GM11168 (cell line): ENCODE measurements around the gene CHMP1A.
"Not testable (repeated sequence)": the region's sequence is repeated elsewhere in the genome, so short reads cannot be mapped to it uniquely, and the experiment has no call there.

ENCODE experiments used
- in situ Hi-C: fragments of 300-500 bp; cut with MboI; formaldehyde crosslinking; loops from one replicate; pipeline ENCODE4 v1.12.0; 2022; ENCODE audit warnings: low sequenced_read_pairs; ENCODE audit not compliant: unreplicated experiment

Gene CHMP1A

DNA sequence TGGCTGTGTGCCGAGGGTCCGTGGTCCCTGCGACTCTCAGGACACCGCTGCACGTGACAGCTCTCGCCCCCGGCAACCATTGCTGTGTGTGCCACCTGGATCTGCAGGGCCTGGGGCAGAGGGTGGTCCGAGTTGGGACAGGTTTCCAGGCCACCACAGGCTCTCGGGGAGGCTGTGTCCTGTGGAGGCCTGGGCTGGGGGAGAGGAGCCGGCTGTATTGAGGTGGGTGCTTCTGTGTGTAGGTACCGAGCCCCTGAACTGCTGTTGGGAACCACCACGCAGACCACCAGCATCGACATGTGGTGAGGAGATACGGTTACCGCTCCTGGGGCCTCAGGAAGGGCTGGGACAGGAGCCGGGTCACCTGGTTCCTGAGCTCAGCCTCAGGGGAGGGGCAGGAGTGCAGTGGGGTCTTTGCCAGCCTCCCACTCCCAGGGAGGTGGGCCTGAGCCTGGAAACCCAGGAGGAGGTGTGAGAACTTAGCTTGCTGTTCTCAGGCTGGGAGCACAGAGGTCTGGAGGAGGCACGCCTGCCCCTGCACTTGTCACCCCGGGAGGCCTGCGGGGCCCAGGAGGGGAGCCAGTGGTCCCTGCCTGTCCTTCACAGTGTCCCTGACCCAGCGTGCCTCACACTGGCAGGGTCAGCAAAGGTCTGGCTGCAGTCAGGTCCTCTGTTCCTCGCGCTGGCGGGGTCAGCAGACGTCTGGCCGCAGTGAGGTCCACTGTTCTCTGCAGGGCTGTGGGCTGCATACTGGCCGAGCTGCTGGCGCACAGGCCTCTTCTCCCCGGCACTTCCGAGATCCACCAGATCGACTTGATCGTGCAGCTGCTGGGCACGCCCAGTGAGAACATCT lies 36.6 kb upstream of the CHMP1A start:
- in situ Hi-C loops: no loop called here

- in situ Hi-C loops: no loop called here
These were observed 35.8 kb upstream of the CHMP1A start for GRCh38 chr16:89693289-89693731.

DNA sequence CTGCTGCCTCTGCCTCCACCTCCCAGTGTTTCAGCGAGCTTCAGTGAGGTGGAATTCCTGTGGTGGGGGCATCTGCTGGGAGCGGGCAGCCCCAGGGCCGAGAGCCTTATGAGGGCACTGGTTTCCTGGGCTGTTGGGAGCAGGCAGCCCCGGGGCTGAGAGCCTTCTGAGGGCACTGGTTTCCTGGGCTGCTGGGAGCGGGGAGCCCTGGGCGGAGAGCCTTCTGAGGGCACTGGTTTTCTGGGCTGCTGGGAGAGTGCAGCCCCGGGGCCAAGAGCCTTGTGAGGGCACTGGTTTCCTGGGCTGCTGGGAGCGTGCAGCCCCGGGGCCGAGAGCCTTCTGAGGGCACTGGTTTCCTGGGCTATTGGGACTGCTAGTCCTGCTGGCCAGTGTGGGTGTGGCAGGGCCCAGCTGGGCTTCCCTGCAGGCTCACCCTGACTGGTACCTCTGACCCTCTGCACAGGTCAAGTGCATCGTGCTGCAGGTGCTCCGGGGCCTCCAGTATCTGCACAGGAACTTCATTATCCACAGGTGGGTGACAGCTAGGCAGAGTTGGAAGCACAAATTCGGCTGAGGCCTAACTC lies 34.6 kb upstream of the CHMP1A start:
- in situ Hi-C loops: no loop called here

GRCh38 chr16:89691231-89691985 lies 33.9 kb upstream of the CHMP1A start:
- in situ Hi-C loops: no loop called here

DNA sequence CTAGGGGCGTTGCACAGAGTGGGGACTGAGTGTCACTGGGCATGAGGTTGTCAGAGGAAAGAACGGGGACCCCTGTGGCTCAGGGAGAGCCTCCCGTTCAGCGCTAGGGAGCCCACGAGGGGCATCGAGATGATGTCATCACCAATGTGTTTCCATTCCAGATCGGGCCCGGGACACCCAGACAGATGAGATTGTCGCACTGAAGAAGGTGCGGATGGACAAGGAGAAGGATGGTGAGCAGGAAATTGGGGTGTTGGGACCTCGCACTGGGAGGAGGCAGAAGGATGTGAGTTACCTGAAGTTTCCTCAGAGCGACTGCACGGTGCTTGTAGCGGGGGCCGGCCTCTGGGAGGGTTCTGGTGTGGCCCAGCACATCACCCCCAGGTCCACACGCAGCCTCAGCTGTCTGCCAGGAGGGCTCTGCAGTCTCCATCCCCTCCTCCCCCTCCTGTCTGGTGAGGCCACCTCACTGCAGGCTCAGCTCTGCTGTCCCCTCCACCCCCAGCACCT lies 32.9 kb upstream of the CHMP1A start:
- in situ Hi-C loops: no loop called here

GRCh38 chr16:89689621-89690020 lies 32.1 kb upstream of the CHMP1A start:
- in situ Hi-C loops: not testable (repeated sequence)

DNA sequence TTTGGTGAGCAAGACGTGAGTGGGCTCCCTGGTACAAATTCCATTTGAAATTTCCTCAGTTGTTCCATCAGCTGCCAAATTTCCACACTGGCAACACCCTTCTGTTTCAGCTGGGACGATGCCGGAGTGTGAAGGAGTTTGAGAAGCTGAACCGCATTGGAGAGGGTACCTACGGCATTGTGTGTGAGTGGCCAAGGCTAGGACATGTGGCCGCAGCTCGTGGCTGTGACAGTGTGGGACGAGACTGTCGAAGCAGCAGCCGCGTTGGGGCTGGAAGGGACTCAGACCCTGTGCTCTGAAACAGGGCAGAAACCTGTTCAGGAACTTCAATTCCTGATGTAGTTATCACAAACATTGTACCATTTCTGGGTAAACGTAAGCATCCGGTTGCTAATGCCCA lies 31.6 kb upstream of the CHMP1A start:
- in situ Hi-C loops: no loop called here

DNA sequence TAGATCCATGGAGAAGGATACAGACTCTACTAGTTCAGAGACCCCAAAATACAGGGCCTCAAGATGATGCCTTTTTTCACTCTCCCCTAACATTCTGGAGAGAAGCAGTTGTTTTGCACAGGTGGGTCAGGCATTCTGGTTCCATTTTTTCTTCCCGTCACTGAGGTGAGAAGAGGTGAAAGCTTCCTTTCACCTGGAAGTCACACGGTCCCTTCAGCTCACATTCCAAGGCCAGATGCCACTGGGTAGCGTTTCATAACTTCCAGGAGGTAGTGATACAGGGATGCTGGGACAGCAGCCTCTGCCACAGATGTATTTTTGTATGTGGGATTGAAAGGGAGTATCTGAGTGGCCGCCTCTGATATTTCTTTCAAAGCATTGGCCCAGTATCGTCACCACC lies 30.9 kb upstream of the CHMP1A start:
- in situ Hi-C loops: no loop called here

DNA sequence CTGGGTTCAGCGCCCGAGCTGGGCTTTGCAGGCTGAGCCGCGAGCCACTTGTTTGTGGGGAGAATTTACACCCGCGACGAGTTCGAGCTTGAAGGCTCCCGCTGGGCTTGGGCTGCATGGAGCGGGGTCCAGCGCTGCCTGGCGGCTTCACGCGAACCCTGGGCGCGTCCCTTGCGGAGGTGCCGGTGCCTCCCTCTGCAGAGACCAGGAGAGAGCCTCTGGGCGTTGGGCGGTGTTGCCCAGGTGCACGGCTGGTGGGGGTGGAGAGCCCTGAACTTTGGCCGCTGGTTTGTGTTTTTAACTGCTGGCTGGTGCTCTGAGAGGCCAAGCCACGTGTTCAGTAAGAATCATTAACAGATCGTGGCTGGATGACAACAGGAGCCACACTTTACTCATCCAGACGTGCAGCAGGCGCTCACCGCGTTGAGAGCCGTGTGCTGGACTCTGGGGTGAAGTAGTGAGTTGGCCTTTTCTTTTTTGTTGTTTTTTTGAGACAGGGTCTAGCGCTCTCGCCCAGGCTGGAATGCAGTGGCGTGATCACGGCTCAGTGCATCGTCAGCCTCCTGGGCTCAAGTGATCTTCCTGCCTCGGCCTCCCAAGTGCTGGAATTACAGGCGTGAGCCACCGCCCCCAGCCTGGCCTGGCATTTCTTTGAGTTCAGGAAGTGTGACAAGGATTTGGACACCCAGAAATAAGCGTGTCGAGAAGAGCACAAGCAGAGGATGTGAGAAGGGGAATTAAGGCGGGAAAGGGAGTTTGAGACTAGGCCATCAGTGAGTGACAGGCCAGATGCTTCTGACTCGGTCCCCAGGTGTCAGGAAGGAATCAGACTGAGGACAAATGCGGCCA lies 29.8 kb upstream of the CHMP1A start:
- in situ Hi-C loops: no loop called here

DNA sequence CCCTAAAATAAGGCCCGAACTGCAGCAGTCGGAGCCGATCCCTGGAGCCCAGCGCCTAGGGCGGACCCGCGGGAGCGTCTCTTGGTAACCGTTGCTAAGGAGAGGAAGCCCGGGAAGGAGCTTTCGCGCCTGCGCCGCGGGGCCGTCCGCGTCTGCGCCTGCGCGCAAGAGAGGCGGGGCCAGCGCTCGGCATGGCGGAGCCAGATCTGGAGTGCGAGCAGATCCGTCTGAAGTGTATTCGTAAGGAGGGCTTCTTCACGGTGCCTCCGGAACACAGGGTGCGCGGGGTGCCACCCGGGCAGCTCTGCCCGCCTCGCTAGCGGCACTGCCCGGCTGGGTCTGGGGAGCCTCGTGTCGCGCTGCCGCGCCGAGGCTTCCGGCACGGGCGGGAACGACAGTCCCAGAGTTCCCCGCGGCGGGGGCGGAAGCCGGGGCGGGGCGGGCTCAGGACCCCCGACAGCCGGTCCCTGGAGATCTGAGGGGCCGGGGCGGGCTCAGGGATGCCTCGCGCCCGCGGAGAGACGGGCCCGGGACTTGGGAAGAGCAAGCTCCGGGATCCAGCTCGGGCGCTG lies 29.1 kb upstream of the CHMP1A start, which contains the start of gene CDK10:
TSS of gene CDK10 (plus strand) at position 170 of the 572 bp plus-strand sequence. CDS start at position 192, 22 bp downstream.
- in situ Hi-C loops: no loop called here

GRCh38 chr16:89685916-89686315 lies 28.4 kb upstream of the CHMP1A start:
- in situ Hi-C loops: no loop called here

GRCh38 chr16:89678258-89678657 lies 20.8 kb upstream of the CHMP1A start:
- in situ Hi-C loops: no loop called here

DNA sequence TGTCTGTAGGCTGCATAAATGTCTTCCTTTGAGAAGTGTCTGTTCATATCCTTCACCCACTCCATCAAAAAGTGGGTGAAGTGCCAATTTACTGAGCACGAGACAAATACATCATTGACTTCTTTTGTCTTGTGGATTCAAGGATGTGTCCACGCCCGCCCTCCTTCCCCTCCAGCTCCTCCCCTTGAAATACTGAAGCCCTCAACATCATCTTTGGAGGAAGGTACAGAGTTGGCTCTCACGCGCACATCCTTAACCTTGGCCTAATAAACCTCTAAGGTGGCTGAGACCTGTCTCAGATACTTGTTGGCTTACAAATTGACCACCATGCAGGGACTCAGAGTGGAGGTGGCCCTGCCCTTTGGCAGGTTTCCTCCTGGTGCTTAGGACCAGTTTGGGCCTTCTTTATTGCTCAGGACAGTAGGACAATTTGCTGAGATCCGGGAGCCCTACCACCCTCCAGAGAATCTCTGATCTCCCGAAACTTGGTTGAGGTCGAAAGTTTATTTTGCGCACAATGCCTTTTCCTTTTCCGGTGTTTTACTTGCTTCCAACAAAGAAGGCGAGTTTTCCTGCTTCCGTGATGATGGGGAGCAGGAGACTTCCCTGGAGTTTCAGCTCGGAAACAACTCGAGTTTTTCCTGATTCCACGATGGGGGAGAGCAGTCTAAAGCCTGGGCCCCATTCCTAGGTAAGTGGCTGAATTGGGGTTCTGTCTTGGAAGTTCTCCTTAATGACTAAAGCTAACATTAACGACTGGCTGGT lies 14.9 kb upstream of the CHMP1A start:
- in situ Hi-C loops: no loop called here

DNA sequence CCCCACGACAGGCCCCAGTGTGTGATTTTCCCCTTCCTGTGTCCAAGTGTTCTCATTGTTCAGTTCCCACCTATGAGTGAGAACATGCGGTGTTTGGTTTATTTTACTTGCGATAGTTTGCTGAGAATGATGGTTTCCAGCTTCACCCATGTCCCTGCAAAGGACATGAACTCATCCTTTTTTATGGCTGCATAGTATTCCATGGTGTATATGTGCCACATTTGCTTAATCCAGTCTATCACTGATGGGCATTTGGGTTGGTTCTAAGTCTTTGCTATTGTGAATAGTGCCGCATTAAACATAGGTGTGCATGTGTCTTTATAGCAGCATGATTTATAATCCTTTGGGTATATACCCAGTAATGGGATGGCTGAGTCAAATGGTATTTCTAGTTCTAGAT lies 14.1 kb upstream of the CHMP1A start:
- in situ Hi-C loops: not testable (repeated sequence)

- in situ Hi-C loops: no loop called here
These were observed 13.3 kb upstream of the CHMP1A start for GRCh38 chr16:89670496-89671431.

- in situ Hi-C loops: no loop called here
These were observed 12.2 kb upstream of the CHMP1A start for GRCh38 chr16:89669755-89670154.

- in situ Hi-C loops: no loop called here
These were observed 11.3 kb upstream of the CHMP1A start for GRCh38 chr16:89668790-89669158.

DNA sequence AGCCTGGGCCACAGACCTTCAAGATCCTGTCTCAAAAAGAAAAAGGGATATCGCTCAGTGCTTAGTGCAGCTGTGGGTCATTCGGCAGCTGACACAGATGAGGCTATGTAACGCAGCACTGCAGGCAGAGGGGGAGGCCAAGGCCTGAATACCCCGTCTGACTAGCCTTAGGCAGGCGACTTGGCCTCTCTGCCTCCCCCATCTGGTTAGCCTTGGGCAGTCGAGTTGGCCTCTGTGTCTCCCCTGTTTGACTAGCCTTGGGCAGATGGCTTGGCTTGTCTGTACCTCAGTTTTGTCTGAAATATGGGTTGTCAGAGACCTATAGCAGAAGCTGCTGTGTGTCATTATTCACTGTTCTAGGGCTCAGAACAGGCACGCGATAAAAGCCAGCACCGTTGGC lies 10.1 kb upstream of the CHMP1A start:
- in situ Hi-C loops: no loop called here
